CD14-positive monocyte (primary cell): ENCODE measurements around the gene ITSN1. TPM values are rescaled to one million over a fixed set of nuclear protein-coding genes. Genes with fewer than 3 reads are reported as not detected.

Experiments
- DNase-seq, 3 donors: peaks; one replicate each; pipeline ENCODE4 v3.0.0-alpha.2; 2011 to 2022
- H2AFZ ChIP-seq: 2 replicates; pipeline ENCODE4 v1.6.0; 2012; ENCODE audit warnings: mild to moderate bottlenecking, low read depth, low read length, inconsistent platforms; ENCODE audit not compliant: insufficient read depth, poor library complexity, severe bottlenecking
- H3K27ac ChIP-seq, 2 donors: 1 replicate in 1 of 2; 2 replicates in 1 of 2; pipeline ENCODE4 v1.5.1; 2012 to 2013; ENCODE audit warnings: low read length in 2 of 2, control low read depth in 1 of 2, inconsistent platforms in 1 of 2, low read depth in 1 of 2, mild to moderate bottlenecking in 1 of 2
- H3K27me3 ChIP-seq, 2 donors: one replicate each; pipeline versions ENCODE4 v1.6.0 to v1.6.1; 2011 to 2013; ENCODE audit warnings: low read length in 2 of 2; ENCODE audit not compliant: control insufficient read depth in 2 of 2, insufficient read depth in 2 of 2
- H3K36me3 ChIP-seq, 2 donors: replicated peaks in 1 of 2; 1 replicate in 1 of 2; 2 replicates in 1 of 2; pipeline versions ENCODE4 v1.5.1 to v1.6.1; 2012 to 2013; ENCODE audit warnings: low read length in 2 of 2, control low read depth in 1 of 2, inconsistent platforms in 1 of 2, mild to moderate bottlenecking in 1 of 2; ENCODE audit not compliant: insufficient read depth in 2 of 2, control insufficient read depth in 1 of 2
- H3K4me1 ChIP-seq, 2 donors: 1 replicate in 1 of 2; 2 replicates in 1 of 2; pipeline versions ENCODE4 v1.5.1 to v1.6.1; 2012 to 2013; ENCODE audit warnings: low read length in 2 of 2, control low read depth in 1 of 2, inconsistent platforms in 1 of 2, mild to moderate bottlenecking in 1 of 2, moderate library complexity in 1 of 2; ENCODE audit not compliant: insufficient read depth in 2 of 2, control insufficient read depth in 1 of 2
- H3K4me2 ChIP-seq: replicated peaks from 2 replicates; pipeline ENCODE3; 2012; ENCODE audit warnings: low read length, moderate library complexity, mild to moderate bottlenecking; ENCODE audit not compliant: poor library complexity, severe bottlenecking; ENCODE audit errors: extremely low read depth
- H3K4me3 ChIP-seq, 3 experiments: fragments of 200-600 bp in 1 of 3; sonication (generic) in 1 of 3; replicated peaks in 1 of 3; 1 replicate in 2 of 3; 2 replicates in 1 of 3; pipeline ENCODE4 v1.5.1; 2011 to 2013; ENCODE audit warnings: low read length in 3 of 3, mild to moderate bottlenecking in 3 of 3, control low read depth in 2 of 3, low read depth in 2 of 3, inconsistent platforms in 1 of 3, moderate library complexity in 1 of 3
- H3K79me2 ChIP-seq: 2 replicates; pipeline ENCODE4 v1.6.0; 2012; ENCODE audit warnings: mild to moderate bottlenecking, control low read depth, inconsistent platforms, low read length, moderate library complexity; ENCODE audit not compliant: insufficient read depth
- H3K9ac ChIP-seq: 2 replicates; pipeline ENCODE4 v1.6.0; 2017; ENCODE audit warnings: low read length, mild to moderate bottlenecking; ENCODE audit not compliant: insufficient read depth, poor library complexity, severe bottlenecking
- H3K9me3 ChIP-seq, 2 donors: replicated peaks in 1 of 2; 1 replicate in 1 of 2; 2 replicates in 1 of 2; pipeline versions ENCODE4 v1.5.1 to v1.6.1; 2012 to 2013; ENCODE audit warnings: low read length in 2 of 2, control low read depth in 1 of 2; ENCODE audit not compliant: control insufficient read depth in 1 of 2, insufficient read depth in 1 of 2
- H4K20me1 ChIP-seq: 2 replicates; pipeline ENCODE4 v1.6.0; 2012; ENCODE audit warnings: mild to moderate bottlenecking, low read length, control low read depth, moderate library complexity; ENCODE audit not compliant: insufficient read depth
- H3K27ac Mint-ChIP-seq, 7 donors: one replicate each; pipeline ENCODE4 v1.8.0; 2020; ENCODE audit warnings: mild to moderate bottlenecking in 7 of 7, mixed read lengths in 7 of 7, moderate library complexity in 6 of 7, inconsistent platforms in 2 of 7
- H3K27me3 Mint-ChIP-seq, 3 donors: one replicate each; pipeline ENCODE4 v1.8.0; 2021 to 2022; ENCODE audit warnings: low read depth in 3 of 3, mild to moderate bottlenecking in 3 of 3, mixed read lengths in 3 of 3, moderate library complexity in 3 of 3, inconsistent platforms in 1 of 3
- H3K36me3 Mint-ChIP-seq, 2 donors: one replicate each; pipeline ENCODE4 v1.8.0; 2020; ENCODE audit warnings: mixed read lengths in 2 of 2, inconsistent platforms in 1 of 2, mild to moderate bottlenecking in 1 of 2
- H3K4me1 Mint-ChIP-seq: one replicate; pipeline ENCODE4 v1.8.0; 2020; ENCODE audit warnings: mild to moderate bottlenecking, mixed read lengths
- H3K4me3 Mint-ChIP-seq, 2 donors: one replicate each; pipeline ENCODE4 v1.8.0; 2020; ENCODE audit warnings: mild to moderate bottlenecking in 2 of 2, mixed read lengths in 2 of 2, moderate library complexity in 1 of 2
- H3K9me3 Mint-ChIP-seq, 7 donors: one replicate each; pipeline ENCODE4 v1.8.0; 2020 to 2022; ENCODE audit warnings: mixed read lengths in 7 of 7, mild to moderate bottlenecking in 6 of 7, moderate library complexity in 6 of 7, inconsistent platforms in 2 of 7
- CTCF ChIP-seq: fragments of 200-600 bp; IDR thresholded peaks from one replicate; pipeline ENCODE4 v1.8.0; 2022; ENCODE audit warnings: antibody characterized with exemption, mild to moderate bottlenecking
- WGBS: methylation state at CpG from one replicate; pipeline ENCODE4 v1.1.5; 2013; ENCODE audit warnings: missing lambda C conversion rate; ENCODE audit not compliant: insufficient coverage; 5-methylcytosine and 5-hydroxymethylcytosine counted together
- intact Hi-C, 2 donors: fragments of 100-400 bp; cut with micrococcal nuclease; formaldehyde crosslinking; loops; one replicate each; pipeline versions ENCODE4 v1.15.0 to v1.15.1; 2023
- polyA plus RNA-seq, 3 donors: library from polyadenylated mRNA; depleted of rRNA in 1 of 3; unstranded in 2 of 3; stranded (reverse) in 1 of 3; fragments of 300-500 nt in 2 of 3; fragments of >200 nt in 1 of 3; fragmentation: Illumina TruSeq in 2 of 3; gene quantifications; 1 replicate in 2 of 3; 2 replicates in 1 of 3; pipeline ENCODE4 v1.2.3, GENCODE V29; 2012 to 2021

The ITSN1 gene
- polyA plus RNA-seq, 3 donors: 4.7 to 10.3 (median 5.1) TPM

GRCh38 chr21:33944185-33944763, 302.0 kb downstream of the ITSN1 start:
- H3K79me2 ChIP-seq: no peaks in the 10 kb centered on the region
- WGBS: 100% methylated on average over 1 of the region's 1 CpG
- peaks cover 21 to 29% of the 10 kb centered on the region in 2 donors for H3K4me1 ChIP-seq
- no peaks in the 10 kb centered on the region for H3K36me3 ChIP-seq
- H2AFZ ChIP-seq: no peak overlapping the region
- intact Hi-C loops: loop anchor here in 1 of 2 donors (10.0 kb wide), 1 partner anchor 81 kb away; no protein-coding TSS in a partner anchor
- H3K36me3 Mint-ChIP-seq: peaks cover under 1 to 9% of the 10 kb centered on the region in 2 donors
- no peaks in the 10 kb centered on the region for H3K27me3 ChIP-seq
- peaks cover 43% of the 10 kb centered on the region for H3K4me1 Mint-ChIP-seq
- H3K4me3 Mint-ChIP-seq: no peak overlapping the region
- peaks cover 0 to 2% (median 2%) of the 10 kb centered on the region in 3 donors for H3K27me3 Mint-ChIP-seq
- H3K9me3 Mint-ChIP-seq: peaks cover 0 to 9% (median 3%) of the 10 kb centered on the region in 7 donors
- H3K9me3 ChIP-seq: no peaks in the 10 kb centered on the region
- TF ChIP-seq CTCF: no peak
- no peak overlapping the region for H3K9ac ChIP-seq
- H3K4me3 ChIP-seq: no peak overlapping the region
- DNase-seq: no peak
- no peak overlapping the region for H3K4me2 ChIP-seq
- no peaks in the 10 kb centered on the region for H4K20me1 ChIP-seq
- no peak overlapping the region for H3K27ac ChIP-seq
- peak overlapping the region in 1 of 7 donors; percentile 22 for H3K27ac Mint-ChIP-seq

- Histone ChIP-seq H3K9me3 (no peaks in the 10 kb centered on the region), H3K4me1 (peaks cover 21 to 26% of the 10 kb centered on the region in 2 donors), H3K27ac (no peak overlapping the region), H3K4me2 (no peak overlapping the region), H3K27me3 (no peaks in the 10 kb centered on the region), H3K36me3 (no peaks in the 10 kb centered on the region), H3K9ac (no peak overlapping the region), H3K4me3 (no peak overlapping the region), H4K20me1 (no peaks in the 10 kb centered on the region), H3K79me2 (no peaks in the 10 kb centered on the region), H2AFZ (no peak overlapping the region)
- intact Hi-C loops: loop anchor here in 1 of 2 donors (10.0 kb wide), 1 partner anchor 79 kb away; no protein-coding TSS in a partner anchor
- TF ChIP-seq CTCF: no peak
- WGBS: no CpG with 5 or more reads among the region's 2 CpGs
- H3K27me3 Mint-ChIP-seq: peaks cover 0 to 2% (median 2%) of the 10 kb centered on the region in 3 donors
- DNase-seq: no peak
- H3K27ac Mint-ChIP-seq: peak overlapping the region in 1 of 7 donors; percentile 43
- peaks cover 2 to 9% of the 10 kb centered on the region in 2 donors for H3K36me3 Mint-ChIP-seq
- peaks cover 37% of the 10 kb centered on the region for H3K4me1 Mint-ChIP-seq
- H3K4me3 Mint-ChIP-seq: no peak overlapping the region
- H3K9me3 Mint-ChIP-seq: peaks cover 0 to 9% (median 3%) of the 10 kb centered on the region in 7 donors
Observed at GRCh38 chr21:33945652-33946270, 303.5 kb downstream of the ITSN1 start.
